HCT116 (cell line): ENCODE data around the gene RTKN2. TPM values are rescaled to one million over a fixed set of nuclear protein-coding genes. Genes with fewer than 3 reads are reported as not detected.

Experiments used
- ATAC-seq: fragments of 200-7000 bp; cut with Tn5 transposase; 2 replicates; pipeline ENCODE4 v1.9.1; 2020; ENCODE audit warnings: mild to moderate bottlenecking, moderate library complexity
- BruUV-seq: library from RNA; stranded (reverse); fragments of 400-500 nt; replicated peaks from 2 replicates; lab custom pipeline; 2021; lab: Mats Ljungman, UMichigan
- CTCF ChIA-PET: fragments of 300-600 bp; sonication (Branson Sonifier 250); formaldehyde crosslinking; loops from one replicate; lab custom pipeline; 2021; ENCODE audit warnings: antibody characterized with exemption; lab: Charles Lee
- POLR2A ChIA-PET: fragments of 300-600, 350-600 bp; sonication (Branson Sonifier 250); formaldehyde crosslinking; loops from one replicate; lab custom pipeline; 2021; ENCODE audit warnings: antibody characterized with exemption; lab: Charles Lee
- RAD21 ChIA-PET, 2 experiments: fragments of 300-600 bp; sonication (Branson Sonifier 250); formaldehyde crosslinking; loops; one replicate each; lab custom pipeline; 2023; ENCODE audit warnings: low total read pairs in 2 of 2; ENCODE audit not compliant: uncharacterized antibody in 2 of 2, unreplicated experiment in 2 of 2, low non-redundant PET in 1 of 2; lab: Charles Lee
- DNase-seq: peaks from one replicate; pipeline ENCODE4 v3.0.0-alpha.2; 2010; ENCODE audit warnings: low read depth, low spot score
- H2AFZ ChIP-seq: fragments of 200-600 bp; shearing (Covaris generic), sonication (generic); 2 replicates; pipeline ENCODE4 v1.6.1; 2017; ENCODE audit warnings: low read depth, mixed run types, mixed read lengths, antibody characterized with exemption, low read length; ENCODE audit not compliant: poor library complexity, severe bottlenecking
- H3K27ac ChIP-seq: 2 replicates; pipeline ENCODE4 v1.5.1; 2012; ENCODE audit warnings: low read depth, low read length
- H3K27me3 ChIP-seq: fragments of 200-600 bp; sonication (generic); 2 replicates; pipeline ENCODE4 v1.6.1; 2016; ENCODE audit warnings: mixed run types, low read length, mixed read lengths; ENCODE audit not compliant: insufficient read depth
- H3K36me3 ChIP-seq, 2 experiments: fragments of 200-500 bp in 1 of 2; fragments of 200-600 bp in 1 of 2; sonication (Bioruptor generic) in 1 of 2; sonication (generic) in 1 of 2; 2 replicates each; pipeline versions ENCODE4 v1.5.1 to v1.6.1; 2014 to 2016; ENCODE audit warnings: low read length in 2 of 2, inconsistent platforms in 1 of 2, mixed read lengths in 1 of 2, mixed run types in 1 of 2; ENCODE audit not compliant: insufficient read depth in 2 of 2, control insufficient read depth in 1 of 2
- H3K4me1 ChIP-seq, 2 experiments: fragments of 200-600 bp in 1 of 2; sonication (generic) in 1 of 2; 2 replicates each; pipeline versions ENCODE4 v1.5.1 to v1.6.1; 2012 to 2017; ENCODE audit warnings: low read length in 2 of 2, inconsistent platforms in 1 of 2, mild to moderate bottlenecking in 1 of 2, mixed read lengths in 1 of 2, mixed run types in 1 of 2, moderate library complexity in 1 of 2; ENCODE audit not compliant: insufficient read depth in 2 of 2, control insufficient read depth in 1 of 2
- H3K4me2 ChIP-seq: fragments of 200-600 bp; sonication (generic); 2 replicates; pipeline ENCODE4 v1.6.1; 2017; ENCODE audit warnings: mixed run types, low read length, mixed read lengths
- H3K4me3 ChIP-seq, 2 experiments: fragments of 200-600 bp in 1 of 2; sonication (generic) in 1 of 2; replicated peaks in 1 of 2; 2 replicates each; pipeline ENCODE4 v1.5.1; 2011 to 2016; ENCODE audit warnings: low read length in 2 of 2, control low read depth in 1 of 2, low read depth in 1 of 2, mild to moderate bottlenecking in 1 of 2, mixed read lengths in 1 of 2, mixed run types in 1 of 2
- H3K79me2 ChIP-seq: fragments of 200-600 bp; sonication (generic); 2 replicates; pipeline ENCODE4 v1.6.1; 2017; ENCODE audit warnings: mild to moderate bottlenecking, mixed run types, low read length, moderate library complexity, mixed read lengths; ENCODE audit not compliant: insufficient read depth
- H3K9ac ChIP-seq: fragments of 200-600 bp; sonication (generic); 2 replicates; pipeline ENCODE4 v1.6.1; 2016; ENCODE audit warnings: low read length, mixed read lengths
- H3K9me2 ChIP-seq: fragments of 200-600 bp; sonication (generic), shearing (Covaris generic); 2 replicates; pipeline ENCODE4 v1.6.1; 2017; ENCODE audit warnings: mixed run types, mild to moderate bottlenecking, moderate library complexity; ENCODE audit not compliant: insufficient read depth
- H3K9me3 ChIP-seq, 2 experiments: fragments of 200-500 bp in 1 of 2; fragments of 200-600 bp in 1 of 2; sonication (Bioruptor generic) in 1 of 2; sonication (generic) in 1 of 2; 2 replicates each; pipeline ENCODE4 v1.6.1; 2014 to 2017; ENCODE audit warnings: low read length in 2 of 2, mixed read lengths in 2 of 2, inconsistent platforms in 1 of 2, low read depth in 1 of 2, mild to moderate bottlenecking in 1 of 2, mixed run types in 1 of 2, moderate library complexity in 1 of 2; ENCODE audit not compliant: control insufficient read depth in 1 of 2, insufficient read depth in 1 of 2
- H4K20me1 ChIP-seq: fragments of 200-600 bp; sonication (generic), shearing (Covaris generic); 2 replicates; pipeline ENCODE4 v1.6.1; 2017; ENCODE audit warnings: mixed run types, mild to moderate bottlenecking, moderate library complexity; ENCODE audit not compliant: insufficient read depth
- CBX3 ChIP-seq: IDR thresholded peaks from 2 replicates; pipeline ENCODE4 v1.6.1; 2012; ENCODE audit warnings: low read depth
- CEBPB ChIP-seq: IDR thresholded peaks from 2 replicates; pipeline ENCODE4 v1.6.1; 2012; ENCODE audit warnings: low read depth
- EGR1 ChIP-seq: IDR thresholded peaks from 2 replicates; pipeline ENCODE4 v1.6.1; 2012; ENCODE audit warnings: low read depth
- EZH2phosphoT487 ChIP-seq: fragments of 200-600 bp; IDR thresholded peaks from 2 replicates; pipeline ENCODE4 v1.6.1; 2018; ENCODE audit warnings: antibody characterized with exemption, borderline replicate concordance
- FOSL1 ChIP-seq: IDR thresholded peaks from 2 replicates; pipeline ENCODE4 v1.6.1; 2012; ENCODE audit warnings: low read depth
- JUND ChIP-seq: IDR thresholded peaks from 2 replicates; pipeline ENCODE4 v1.6.1; 2012
- SIN3A ChIP-seq: IDR thresholded peaks from 2 replicates; pipeline ENCODE4 v1.6.1; 2012; ENCODE audit warnings: low read depth
- SP1 ChIP-seq: IDR thresholded peaks from 2 replicates; pipeline ENCODE4 v1.6.1; 2012; ENCODE audit warnings: low read depth
- TCF7L2 ChIP-seq: IDR thresholded peaks from 2 replicates; pipeline ENCODE4 v1.7.0; 2011; ENCODE audit warnings: borderline replicate concordance, inconsistent platforms; ENCODE audit not compliant: insufficient read depth, insufficient read length; ENCODE audit errors: extremely low read depth
- YY1 ChIP-seq: IDR thresholded peaks from 2 replicates; pipeline ENCODE4 v1.6.1; 2011; ENCODE audit warnings: low read length, low read depth, moderate library complexity, mild to moderate bottlenecking; ENCODE audit not compliant: insufficient replicate concordance; ENCODE audit errors: extremely low read depth
- ZFX ChIP-seq: fragments of 450-650 bp; IDR thresholded peaks from 2 replicates; pipeline ENCODE4 v1.6.1; 2017
- intact Hi-C: fragments of 100-400 bp; cut with micrococcal nuclease; formaldehyde crosslinking; loops from 2 replicates; pipeline ENCODE4 v1.10.0; 2022
- total RNA-seq: library from RNA; stranded (reverse); gene quantifications from one replicate; pipeline ENCODE4 v1.2.1, GENCODE V29; 2021; ENCODE audit not compliant: unreplicated experiment
- TF ChIP-seq, protein P1 (sequence below): IDR thresholded peaks from 2 replicates; pipeline ENCODE4 v1.6.1; 2012
- TF ChIP-seq, protein P2 (sequence below): IDR thresholded peaks from 2 replicates; pipeline ENCODE4 v1.6.1; 2012; ENCODE audit warnings: low read depth
- TF ChIP-seq, protein P3 (sequence below), 3 experiments: fragments of 200-600 bp in 1 of 3; sonication (generic) in 1 of 3; IDR thresholded peaks in 2 of 3; conservative IDR thresholded peaks in 1 of 3; 2 replicates each; pipeline ENCODE4 v1.5.1; 2012 to 2017; ENCODE audit warnings: low read depth in 2 of 3, low read length in 2 of 3, antibody characterized with exemption in 1 of 3, borderline replicate concordance in 1 of 3, control low read depth in 1 of 3, mild to moderate bottlenecking in 1 of 3, mixed read lengths in 1 of 3, mixed run types in 1 of 3, moderate library complexity in 1 of 3; ENCODE audit not compliant: insufficient read depth in 1 of 3

RTKN2 gene
- total RNA-seq, 1 experiment from 2014 or later = 7.9 TPM

DNA sequence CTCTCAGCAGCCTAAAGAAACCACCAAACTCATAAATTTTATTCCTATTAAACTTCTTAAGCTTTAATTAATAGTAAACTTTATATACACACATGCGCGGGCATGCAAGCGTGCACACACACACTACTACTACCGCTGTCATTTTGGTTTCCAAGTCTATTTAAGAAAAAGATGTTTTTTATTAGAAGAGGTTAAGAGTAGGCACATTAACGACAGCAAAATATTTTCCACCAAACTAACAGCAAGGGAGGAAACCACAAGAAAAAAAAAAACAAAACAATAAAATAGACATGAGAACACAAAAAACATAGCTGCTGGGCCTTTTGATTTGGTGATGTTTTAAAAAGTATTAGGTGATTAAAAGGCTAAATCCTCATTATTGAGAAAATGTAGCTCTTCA lies 28.6 kb downstream of the RTKN2 start:
- no peak for TF ChIP-seq CBX3
- TF ChIP-seq, protein P1, sequence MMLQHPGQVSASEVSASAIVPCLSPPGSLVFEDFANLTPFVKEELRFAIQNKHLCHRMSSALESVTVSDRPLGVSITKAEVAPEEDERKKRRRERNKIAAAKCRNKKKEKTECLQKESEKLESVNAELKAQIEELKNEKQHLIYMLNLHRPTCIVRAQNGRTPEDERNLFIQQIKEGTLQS = no peak
- TF ChIP-seq, protein P2, sequence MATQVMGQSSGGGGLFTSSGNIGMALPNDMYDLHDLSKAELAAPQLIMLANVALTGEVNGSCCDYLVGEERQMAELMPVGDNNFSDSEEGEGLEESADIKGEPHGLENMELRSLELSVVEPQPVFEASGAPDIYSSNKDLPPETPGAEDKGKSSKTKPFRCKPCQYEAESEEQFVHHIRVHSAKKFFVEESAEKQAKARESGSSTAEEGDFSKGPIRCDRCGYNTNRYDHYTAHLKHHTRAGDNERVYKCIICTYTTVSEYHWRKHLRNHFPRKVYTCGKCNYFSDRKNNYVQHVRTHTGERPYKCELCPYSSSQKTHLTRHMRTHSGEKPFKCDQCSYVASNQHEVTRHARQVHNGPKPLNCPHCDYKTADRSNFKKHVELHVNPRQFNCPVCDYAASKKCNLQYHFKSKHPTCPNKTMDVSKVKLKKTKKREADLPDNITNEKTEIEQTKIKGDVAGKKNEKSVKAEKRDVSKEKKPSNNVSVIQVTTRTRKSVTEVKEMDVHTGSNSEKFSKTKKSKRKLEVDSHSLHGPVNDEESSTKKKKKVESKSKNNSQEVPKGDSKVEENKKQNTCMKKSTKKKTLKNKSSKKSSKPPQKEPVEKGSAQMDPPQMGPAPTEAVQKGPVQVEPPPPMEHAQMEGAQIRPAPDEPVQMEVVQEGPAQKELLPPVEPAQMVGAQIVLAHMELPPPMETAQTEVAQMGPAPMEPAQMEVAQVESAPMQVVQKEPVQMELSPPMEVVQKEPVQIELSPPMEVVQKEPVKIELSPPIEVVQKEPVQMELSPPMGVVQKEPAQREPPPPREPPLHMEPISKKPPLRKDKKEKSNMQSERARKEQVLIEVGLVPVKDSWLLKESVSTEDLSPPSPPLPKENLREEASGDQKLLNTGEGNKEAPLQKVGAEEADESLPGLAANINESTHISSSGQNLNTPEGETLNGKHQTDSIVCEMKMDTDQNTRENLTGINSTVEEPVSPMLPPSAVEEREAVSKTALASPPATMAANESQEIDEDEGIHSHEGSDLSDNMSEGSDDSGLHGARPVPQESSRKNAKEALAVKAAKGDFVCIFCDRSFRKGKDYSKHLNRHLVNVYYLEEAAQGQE = no peak
- no peak for TF ChIP-seq SP1
- no peak for TF ChIP-seq EGR1
- no peak for TF ChIP-seq YY1
- TF ChIP-seq, protein P3, sequence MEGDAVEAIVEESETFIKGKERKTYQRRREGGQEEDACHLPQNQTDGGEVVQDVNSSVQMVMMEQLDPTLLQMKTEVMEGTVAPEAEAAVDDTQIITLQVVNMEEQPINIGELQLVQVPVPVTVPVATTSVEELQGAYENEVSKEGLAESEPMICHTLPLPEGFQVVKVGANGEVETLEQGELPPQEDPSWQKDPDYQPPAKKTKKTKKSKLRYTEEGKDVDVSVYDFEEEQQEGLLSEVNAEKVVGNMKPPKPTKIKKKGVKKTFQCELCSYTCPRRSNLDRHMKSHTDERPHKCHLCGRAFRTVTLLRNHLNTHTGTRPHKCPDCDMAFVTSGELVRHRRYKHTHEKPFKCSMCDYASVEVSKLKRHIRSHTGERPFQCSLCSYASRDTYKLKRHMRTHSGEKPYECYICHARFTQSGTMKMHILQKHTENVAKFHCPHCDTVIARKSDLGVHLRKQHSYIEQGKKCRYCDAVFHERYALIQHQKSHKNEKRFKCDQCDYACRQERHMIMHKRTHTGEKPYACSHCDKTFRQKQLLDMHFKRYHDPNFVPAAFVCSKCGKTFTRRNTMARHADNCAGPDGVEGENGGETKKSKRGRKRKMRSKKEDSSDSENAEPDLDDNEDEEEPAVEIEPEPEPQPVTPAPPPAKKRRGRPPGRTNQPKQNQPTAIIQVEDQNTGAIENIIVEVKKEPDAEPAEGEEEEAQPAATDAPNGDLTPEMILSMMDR (IDR thresholded peaks at IDR 0.05 in 2 of 3, conservative IDR thresholded peaks at IDR 0.05 in 1 of 3; ENCODE audit: borderline replicate concordance in 1 of 3, insufficient read depth in 1 of 3, low read depth in 2 of 3, low read length in 2 of 3) = no peak
- TF ChIP-seq FOSL1 = no peak
- no peak for TF ChIP-seq ZFX
- no peak for TF ChIP-seq JUND
- no peak for TF ChIP-seq SIN3A
- TF ChIP-seq EZH2phosphoT487 = no peak
- TF ChIP-seq TCF7L2 = no peak
- TF ChIP-seq CEBPB = no peak
- Histone ChIP-seq H3K27ac (no peak overlapping the region), H3K9me2 (no peaks in the 10 kb centered on the region), H3K4me2 (no peak overlapping the region), H3K4me3 (no peak overlapping the region), H2AFZ (no peak overlapping the region), H3K9ac (no peak overlapping the region), H4K20me1 (no peaks in the 10 kb centered on the region), H3K9me3 (no peaks in the 10 kb centered on the region), H3K27me3 (no peaks in the 10 kb centered on the region), H3K79me2 (no peaks in the 10 kb centered on the region), H3K36me3 (no peaks in the 10 kb centered on the region), H3K4me1 (peaks cover 6 to 10% of the 10 kb centered on the region in 2 experiments)
- CTCF ChIA-PET = interaction anchor here (0.8 to 2.4 kb wide), 3 partner anchors 9 to 201 kb away, joined by 3 to 9 read pairs (median 4); no protein-coding TSS in a partner anchor
- intact Hi-C loops = loop anchor here (10.0 kb wide), 3 partner anchors 405 to 1425 kb away; no protein-coding TSS in a partner anchor
- RAD21 ChIA-PET = no interaction called here
- DNase-seq = no peak
- no peak for ATAC-seq
- POLR2A ChIA-PET = no interaction called here
- BruUV-seq = no TSS peak
